Peyer's patch (tissue), 4 donors: ENCODE data around the gene FBH1.

Experiments used
- POLR2A ChIP-seq, 2 donors: fragments of 450-650 bp; IDR thresholded peaks; one replicate each; pipeline ENCODE4 v1.5.1; 2017; ENCODE audit warnings: antibody characterized with exemption in 2 of 2, mild to moderate bottlenecking in 2 of 2, moderate library complexity in 2 of 2
- TF ChIP-seq, protein P1 (sequence below), 6 experiments: fragments of 450-650 bp in 4 of 6; fragments of 200-600 bp in 2 of 6; sonication (generic) in 1 of 6; IDR thresholded peaks; one replicate each; pipeline ENCODE4 v1.5.1; 2017 to 2019; ENCODE audit warnings: antibody characterized with exemption in 6 of 6, mild to moderate bottlenecking in 3 of 6, moderate library complexity in 1 of 6

GRCh38 chr10:5869156-5869555 lies 20.9 kb upstream of the FBH1 start:
- TF ChIP-seq, protein P1, sequence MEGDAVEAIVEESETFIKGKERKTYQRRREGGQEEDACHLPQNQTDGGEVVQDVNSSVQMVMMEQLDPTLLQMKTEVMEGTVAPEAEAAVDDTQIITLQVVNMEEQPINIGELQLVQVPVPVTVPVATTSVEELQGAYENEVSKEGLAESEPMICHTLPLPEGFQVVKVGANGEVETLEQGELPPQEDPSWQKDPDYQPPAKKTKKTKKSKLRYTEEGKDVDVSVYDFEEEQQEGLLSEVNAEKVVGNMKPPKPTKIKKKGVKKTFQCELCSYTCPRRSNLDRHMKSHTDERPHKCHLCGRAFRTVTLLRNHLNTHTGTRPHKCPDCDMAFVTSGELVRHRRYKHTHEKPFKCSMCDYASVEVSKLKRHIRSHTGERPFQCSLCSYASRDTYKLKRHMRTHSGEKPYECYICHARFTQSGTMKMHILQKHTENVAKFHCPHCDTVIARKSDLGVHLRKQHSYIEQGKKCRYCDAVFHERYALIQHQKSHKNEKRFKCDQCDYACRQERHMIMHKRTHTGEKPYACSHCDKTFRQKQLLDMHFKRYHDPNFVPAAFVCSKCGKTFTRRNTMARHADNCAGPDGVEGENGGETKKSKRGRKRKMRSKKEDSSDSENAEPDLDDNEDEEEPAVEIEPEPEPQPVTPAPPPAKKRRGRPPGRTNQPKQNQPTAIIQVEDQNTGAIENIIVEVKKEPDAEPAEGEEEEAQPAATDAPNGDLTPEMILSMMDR (IDR thresholded peaks at IDR 0.05): no peak
- no peak for TF ChIP-seq POLR2A (IDR thresholded peaks at IDR 0.05)
